Renal cortical epithelial cell (primary cell): ENCODE data around the gene POM121L2. TPM values are rescaled to one million over a fixed set of nuclear protein-coding genes. Genes with fewer than 3 reads are reported as not detected.

Experiments used
- DNase-seq: peaks from one replicate; pipeline ENCODE4 v3.0.0-alpha.2; 2011; ENCODE audit warnings: low read depth
- total RNA-seq: library from RNA; depleted of rRNA; stranded (reverse); fragments of >200 nt; gene quantifications from 2 replicates; pipeline ENCODE4 v1.2.3, GENCODE V29; 2014

Gene POM121L2
- total RNA-seq, 1 donor from 2014 or later, result not detected

DNA sequence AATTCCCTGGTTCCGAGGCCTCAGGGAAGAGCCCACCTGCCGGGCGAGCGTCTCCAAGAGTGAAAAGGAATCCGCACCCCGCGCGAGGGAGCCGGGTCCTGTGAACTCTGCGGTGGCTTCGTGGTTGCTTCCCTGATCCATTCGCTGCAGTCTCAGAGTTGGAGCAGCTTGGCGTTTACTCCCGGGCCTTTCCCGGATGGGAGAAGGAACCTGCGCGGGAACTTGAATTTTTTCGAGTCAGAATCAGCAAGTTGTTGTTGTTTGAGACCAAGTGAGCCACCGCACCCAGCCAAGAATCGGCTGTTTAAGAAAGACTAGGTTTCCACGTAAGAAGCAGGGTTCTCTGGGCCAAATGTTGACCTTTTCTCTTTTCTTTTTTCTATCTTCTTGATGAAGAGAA is 51.7 kb downstream of the POM121L2 start:
- DNase-seq, result no peak

Other genes with a start within 250 kb of the POM121L2 start
- gene PRSS16, start 64.6 kb downstream of the POM121L2 start, total RNA-seq, result 2.6 and 3.4 TPM in 2 replicates
- 0.69 and 6.6 TPM in 2 replicates for gene ZNF391, start 76.5 kb upstream of the POM121L2 start, total RNA-seq
- 7.6 and 11.3 TPM in 2 replicates for gene ZNF184, start 160.8 kb upstream of the POM121L2 start, total RNA-seq